Measurements from ENCODE around the gene COL18A1.

COL18A1 gene

DNA sequence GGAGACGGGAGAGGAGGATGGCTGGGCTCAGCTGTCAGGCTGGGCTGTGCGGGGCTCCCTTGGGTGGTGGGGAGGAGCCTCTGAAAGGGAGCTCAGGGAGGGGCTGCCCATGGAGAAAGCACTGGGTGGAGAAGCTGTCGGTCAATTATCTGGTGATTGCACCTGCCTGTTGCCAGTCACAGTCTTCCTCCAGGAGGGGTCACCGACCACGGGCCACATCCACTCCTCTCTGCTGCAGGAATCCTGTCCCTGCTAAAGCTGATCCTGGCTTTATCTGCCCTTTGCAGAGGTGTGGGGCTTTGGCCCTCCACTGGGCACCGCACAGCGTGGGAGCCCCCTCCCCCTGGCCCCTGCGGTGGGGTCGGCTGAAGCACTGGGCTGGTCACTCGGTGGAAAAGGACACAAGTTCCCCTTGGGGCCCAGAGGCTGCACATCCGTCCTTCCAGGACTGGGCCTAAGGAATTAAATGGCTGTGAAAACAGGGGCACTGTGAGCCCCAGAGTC lies 21.8 kb upstream of the COL18A1 start:
- no peak for DNase-seq (ENCODE audit: low read depth in 2 of 2)

DNA sequence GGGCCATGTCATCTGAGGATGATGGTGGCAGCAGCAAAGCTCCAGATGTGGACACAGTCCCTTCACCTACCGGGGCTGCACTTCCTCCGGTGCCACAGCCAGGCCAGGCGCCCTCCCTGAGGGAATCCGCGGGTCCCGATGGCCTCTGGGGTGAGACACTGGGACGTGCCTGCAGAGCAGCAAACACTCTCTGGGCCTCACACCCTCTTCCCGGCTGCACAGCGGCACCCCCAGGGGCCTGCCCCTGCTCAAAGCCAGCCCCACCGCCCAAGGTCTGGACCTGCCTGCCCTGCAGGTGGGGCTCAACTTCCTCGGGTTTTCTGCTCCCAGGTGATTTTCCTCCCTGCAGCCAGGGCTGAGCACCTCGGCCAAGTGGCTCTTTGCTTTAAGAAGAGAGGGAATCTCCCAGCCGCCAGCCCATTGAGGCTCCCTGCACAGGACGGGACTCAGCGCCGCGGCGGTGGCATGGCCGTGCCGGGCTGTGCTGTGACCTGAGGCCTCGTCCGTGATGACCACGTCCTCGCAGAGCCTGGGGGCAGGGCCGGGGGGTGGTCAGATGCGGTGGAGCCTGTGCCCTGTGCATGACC lies 21.3 kb upstream of the COL18A1 start:
- no peak for DNase-seq (ENCODE audit: low read depth in 2 of 2)

DNA sequence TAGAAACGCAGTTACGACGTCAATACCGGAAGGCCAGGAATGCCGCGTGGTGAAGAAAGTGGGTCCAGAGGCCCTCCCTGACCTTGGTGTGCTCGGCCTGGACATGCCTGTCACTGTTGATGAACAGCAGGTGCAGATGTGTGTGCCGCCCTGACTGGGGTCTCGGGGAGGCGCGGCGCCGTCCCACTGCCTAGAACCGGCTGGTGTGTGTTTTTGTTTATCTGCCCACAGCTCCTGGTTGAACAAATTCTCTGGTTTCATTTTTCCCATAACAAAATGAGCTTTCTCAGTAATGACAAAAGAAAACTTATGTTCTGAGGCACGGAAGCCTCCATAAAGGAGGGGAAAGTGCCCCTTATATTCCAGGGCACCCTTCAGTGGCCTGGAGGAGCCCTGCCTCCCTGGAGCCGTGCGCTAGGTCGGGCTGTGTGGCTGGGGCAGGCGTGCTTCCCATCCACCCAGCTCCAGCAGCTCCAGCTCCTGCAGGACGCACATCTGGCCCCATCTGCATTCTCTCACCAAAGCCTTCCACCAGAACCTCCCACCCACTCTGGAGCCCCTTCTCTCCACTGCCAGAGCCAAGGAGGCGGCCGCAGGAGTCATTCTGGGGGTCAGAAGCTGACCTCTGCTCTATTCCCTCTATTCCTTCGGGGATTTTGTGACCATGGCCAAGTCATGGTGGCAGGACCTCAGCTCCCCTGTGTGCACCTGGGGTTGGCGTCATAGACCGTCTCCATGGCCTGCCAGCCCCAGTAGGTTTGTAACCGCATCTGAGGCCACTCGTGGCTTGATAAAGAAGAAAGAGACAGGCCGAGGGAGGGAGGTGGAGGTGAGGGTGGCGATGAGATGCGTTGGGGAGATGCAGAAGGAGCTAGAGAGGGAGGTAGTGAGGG lies 20.1 kb upstream of the COL18A1 start:
- no peak for DNase-seq (ENCODE audit: low read depth in 2 of 2)

DNA sequence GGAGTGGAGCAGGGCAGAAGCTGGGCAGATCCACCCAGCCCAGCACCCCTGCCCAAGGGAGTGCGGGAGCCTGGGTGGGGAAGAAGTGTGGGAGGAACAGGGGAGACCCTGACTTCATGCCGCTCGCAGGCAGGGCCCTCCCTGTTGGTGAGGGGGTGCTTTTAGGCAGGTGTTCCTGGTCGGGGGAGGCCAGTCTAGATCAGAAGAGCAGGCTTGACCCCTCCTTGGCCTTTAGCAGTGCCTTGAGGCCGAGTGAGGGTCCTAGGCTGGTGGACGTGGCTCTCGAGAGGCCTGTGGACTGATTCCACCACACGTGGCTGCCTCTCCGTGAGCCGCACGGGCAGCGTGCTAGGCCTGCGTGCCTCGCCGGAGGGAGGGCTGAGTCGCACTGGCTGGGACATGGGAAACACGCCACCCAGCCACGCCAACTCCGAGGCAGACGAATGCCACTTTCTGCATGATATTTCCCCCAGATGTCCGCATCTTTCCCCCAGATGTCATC lies 19.4 kb upstream of the COL18A1 start:
- DNase-seq (ENCODE audit: low read depth in 2 of 2), result no peak

DNA sequence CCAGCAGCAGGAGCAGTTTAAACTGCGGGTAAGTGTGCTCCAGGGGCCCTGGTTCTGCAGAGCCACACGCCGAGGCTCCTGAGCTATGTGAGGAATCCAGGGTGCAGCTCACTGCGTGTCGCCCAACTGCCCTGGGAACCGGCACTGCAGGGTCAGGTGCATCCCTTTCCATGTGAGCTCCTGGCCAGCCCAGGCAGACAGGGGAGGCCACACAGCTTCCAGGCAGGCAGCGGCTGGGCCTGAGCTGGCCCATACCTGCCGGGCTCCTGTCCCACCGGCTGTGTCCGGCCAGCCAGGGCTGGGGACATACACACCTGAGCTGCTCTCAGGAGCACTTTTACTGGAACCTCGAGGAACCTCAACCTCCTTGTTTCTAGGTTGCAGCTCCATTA lies 18.6 kb upstream of the COL18A1 start:
- DNase-seq (ENCODE audit: low read depth in 2 of 2), result no peak

DNA sequence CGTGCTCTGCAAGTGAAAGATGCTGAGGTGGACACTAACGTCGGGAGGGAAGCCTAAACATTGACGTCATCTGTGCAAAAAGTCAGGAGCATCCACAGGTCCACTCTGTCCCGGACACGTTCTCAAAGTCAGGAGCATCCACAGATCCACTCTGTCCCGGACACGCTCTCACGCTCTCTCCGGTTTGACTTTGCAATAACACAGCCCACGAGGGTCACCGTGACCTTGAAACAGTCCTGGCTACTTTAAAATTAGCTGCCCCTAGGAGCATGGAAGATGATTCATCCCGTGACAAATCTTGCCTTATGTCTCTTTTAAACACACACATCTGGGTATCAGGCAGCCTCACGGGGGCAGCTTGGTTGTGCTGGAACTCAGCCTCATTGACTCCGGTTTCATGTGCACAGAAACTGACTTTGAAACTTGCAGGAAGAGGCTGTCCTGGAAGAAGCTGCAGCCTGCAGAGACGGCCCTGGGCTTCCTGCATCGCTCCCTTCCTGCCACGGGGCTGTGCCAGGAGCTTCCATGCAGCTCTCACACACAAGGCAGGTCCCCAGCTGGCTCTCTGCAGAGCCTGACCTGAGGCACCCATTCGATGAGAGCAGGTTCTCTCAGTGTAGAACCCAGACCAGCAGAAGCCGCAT lies 18.1 kb upstream of the COL18A1 start:
- no peak for DNase-seq (ENCODE audit: low read depth in 2 of 2)

DNA sequence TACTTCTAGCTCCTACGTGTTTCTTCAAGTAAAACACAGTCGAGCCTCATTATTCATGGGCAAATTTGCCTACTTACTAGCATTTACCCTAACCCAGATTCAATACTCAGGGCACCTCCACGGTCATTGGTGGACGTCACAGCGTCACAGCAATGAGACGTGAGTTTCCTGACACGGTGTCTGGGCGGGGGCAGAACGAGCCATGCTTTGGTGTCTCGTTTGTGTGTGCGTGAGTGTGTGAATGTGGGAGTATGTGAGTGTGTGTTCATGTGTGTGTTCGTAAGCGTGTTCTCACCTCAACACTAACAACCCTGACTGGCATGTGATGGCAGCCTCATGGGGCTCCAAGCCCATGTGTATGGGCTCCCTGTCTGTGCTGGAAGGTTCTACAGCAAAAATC lies 17.5 kb upstream of the COL18A1 start:
- no peak for DNase-seq (ENCODE audit: low read depth in 2 of 2)

DNA sequence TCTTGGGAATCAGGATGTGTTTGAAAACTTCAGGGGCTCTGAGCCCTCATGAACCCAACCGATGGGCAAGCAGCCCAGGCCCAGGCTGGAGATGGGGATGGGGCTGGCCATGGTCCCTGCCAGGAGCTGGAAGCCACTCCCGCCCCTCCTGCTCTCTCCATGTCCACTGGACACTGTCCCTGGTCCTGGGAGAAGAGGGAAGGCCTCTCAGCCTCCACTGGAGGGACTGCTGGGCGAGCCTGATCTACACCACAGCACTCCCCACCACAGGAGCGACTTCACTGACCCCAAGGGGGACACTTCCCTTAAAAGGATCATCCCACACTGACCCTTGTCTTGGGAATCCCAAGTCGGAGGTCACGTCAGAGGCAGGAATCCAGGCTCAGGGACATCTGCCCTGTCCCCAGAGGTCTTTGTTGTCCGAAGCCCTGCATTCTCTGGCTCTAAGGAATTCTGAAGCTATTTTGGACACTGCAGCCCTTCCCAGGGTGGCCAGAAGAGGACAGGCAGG lies 16.9 kb upstream of the COL18A1 start:
- no peak for DNase-seq (ENCODE audit: low read depth in 2 of 2)

DNA sequence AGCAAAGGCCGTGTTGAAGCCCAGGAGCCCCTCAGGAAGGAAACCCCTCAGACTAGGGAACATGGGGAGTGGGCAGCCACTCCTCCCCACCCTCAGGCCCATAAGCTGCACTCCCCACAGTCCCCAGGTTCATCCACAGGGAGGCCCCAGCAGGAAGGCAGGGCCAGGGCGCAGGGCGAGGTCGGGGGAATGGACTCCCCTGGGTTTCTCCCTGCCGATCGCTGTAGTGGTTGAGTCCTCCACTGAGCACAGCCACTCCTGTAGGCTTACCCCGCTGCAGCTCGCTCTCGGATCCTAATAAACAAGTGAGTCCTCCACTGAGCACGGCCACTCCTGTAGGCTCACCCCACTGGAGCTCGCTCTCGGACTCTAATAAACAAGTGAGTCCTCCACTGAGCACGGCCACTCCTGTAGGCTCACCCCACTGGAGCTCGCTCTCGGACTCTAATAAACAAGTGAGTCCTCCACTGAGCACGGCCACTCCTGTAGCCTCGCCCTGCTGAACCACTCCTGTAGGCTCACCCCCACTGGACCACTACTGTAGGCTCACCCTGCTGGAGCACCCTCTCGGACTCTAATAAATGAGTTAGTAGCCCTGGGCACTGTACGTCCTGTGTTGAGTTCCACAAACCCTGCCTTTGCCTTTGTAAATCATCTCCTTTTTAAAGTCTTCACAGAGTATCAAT lies 16.2 kb upstream of the COL18A1 start:
- DNase-seq (ENCODE audit: low read depth in 2 of 2), result no peak

DNA sequence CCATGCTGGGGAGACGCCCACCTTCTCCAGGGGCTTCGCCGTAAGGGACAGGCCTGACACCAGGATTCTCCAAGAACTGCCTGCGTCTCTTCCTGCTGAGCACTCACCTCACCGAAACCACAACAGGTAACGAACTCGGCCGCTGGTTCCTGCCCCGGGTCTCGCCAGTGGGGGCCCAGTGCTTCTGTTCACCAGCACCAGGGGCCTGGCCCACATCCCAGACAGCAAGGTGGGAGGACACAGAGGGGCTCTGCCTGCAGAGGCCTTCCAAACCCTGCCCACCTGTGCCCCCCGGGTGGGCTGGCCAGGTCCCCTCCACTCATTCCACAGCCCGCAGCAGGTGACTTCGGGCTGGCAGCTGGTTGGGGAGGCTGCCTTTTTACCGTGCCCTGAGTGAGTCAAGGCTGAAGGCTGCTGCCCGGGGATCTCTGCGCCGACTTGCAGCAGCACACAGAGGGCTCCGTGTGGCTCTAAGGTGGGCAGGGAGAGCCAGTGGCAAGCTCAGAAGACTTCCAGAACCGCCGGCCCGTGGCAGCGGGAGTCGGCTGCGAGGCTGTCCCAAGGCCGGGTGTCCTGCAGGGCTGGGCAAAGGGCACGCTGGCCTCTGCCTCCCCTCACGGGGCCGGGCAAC lies 14.7 kb upstream of the COL18A1 start:
- DNase-seq (ENCODE audit: low read depth in 2 of 2), result no peak

DNA sequence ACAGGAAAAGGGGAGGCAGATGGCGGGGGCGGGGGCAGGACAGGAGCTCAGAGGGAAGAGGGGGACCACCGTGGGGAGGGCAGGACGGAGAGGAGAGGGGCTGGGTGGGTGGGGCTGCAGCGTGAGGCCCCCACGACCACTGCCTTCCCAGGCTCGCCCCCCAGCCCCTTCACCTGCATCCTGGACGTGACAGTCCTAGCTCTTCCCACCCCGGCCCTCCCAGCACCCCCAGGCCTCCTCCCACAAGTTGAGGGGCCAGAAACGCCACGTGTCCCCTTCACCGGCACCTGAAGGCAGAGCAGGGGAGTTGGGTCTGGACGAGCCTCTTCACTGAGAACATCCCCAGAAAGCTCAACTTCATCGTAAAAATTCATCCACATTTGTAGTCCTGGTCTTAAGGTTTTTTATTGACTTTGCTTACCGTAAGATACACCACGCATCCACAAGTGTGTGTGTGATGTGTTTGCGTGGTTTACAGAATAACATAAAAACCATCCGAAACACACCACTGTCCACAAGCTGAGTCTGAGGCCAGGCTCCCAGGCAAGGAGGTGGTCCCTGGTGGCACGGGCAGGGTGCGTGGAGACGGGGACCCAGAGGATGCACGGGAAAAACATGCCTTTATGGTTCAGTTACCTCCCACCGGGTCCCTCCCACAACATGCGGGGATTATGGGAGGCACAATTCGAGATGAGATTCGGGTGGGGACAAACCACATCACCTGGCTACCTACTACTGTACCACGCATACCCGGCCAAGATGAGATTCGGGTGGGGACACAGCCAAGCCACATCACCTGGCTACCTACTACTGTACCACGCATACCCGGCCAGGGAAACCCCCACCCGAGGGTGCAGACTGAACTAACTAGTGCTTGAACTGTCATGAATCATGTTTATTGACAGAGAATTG lies 13.9 kb upstream of the COL18A1 start:
- no peak for DNase-seq (ENCODE audit: low read depth in 2 of 2)

DNA sequence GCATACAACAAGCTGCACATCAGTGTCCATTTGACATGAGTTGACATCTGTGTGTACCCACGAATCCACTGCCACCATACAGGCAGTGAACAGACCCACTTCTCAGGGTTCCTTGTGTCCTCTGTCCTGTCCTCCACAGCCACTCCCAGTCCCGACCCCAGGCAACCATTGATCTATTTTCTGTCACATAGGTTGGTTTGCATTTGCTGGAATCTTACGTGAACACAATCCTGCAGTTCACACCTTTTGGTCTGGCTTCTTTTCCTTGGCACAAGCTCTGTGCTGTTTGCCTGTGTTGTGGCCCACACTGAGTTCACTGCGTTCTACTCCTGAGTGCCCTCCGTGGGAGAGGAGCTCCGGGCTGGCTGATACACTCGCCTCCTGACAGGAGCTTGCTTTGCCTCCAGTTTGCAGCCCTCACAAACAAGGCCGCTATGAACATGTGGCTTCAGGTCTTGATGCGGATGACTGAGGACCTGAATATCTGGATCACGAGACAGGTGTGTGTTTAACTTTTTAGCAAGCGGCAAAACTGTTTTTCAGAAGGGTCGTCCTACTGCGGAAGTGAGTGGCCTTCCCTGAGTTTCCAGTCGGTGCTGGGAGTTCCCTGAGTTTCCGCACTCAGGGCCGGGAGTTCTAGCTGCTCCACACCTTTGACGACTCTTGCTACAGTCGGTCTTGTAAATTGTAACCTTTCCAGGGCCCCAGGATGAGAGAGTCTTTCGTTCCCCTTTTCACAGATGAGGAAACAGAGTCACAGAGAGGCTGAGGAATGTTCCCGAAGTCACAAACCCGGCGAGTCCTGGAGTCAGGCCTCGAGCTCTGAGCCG lies 13.0 kb upstream of the COL18A1 start:
- DNase-seq (ENCODE audit: low read depth in 2 of 2), result no peak

DNA sequence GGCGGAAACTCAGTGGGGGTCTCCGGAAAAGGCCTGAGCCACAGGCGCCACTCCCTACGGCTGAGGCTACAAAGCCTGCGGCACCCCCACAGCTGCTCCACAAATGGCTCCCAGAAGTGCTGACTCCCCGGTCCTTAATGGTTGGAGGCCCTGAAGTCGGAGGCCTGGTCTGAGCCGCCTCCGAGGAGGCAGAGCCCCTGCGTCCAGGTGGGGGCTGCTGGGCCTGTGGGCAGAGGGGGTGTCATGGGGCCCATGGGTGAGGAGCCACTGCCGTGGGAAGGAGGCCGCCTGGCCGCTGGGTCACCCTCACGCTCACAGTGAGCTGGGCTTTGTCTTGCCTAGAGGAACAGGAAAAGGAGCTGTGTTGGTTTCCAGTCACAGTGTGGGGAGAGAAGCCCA lies 12.4 kb upstream of the COL18A1 start:
- DNase-seq (ENCODE audit: low read depth in 2 of 2), result no peak

DNA sequence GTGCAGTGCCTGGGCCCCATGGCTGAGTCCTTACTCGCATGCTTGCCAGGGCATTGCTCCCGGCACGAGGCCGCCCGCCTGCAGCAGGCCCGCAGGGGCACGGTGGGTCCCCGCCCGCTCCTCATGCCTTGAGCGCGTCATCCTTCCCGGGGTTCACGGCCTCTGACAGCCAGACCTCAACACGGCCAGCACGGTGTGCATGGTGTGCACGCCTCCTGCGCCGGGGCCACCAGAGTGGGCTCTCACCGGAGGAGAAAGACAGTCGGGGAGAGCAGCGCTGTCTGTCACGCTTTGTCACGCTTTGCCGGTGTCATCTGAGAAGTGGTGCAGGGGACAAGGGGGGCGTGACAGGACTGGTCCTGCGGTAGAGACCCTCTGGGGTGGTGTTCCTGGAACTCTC lies 11.9 kb upstream of the COL18A1 start:
- DNase-seq (ENCODE audit: low read depth in 2 of 2), result no peak

DNA sequence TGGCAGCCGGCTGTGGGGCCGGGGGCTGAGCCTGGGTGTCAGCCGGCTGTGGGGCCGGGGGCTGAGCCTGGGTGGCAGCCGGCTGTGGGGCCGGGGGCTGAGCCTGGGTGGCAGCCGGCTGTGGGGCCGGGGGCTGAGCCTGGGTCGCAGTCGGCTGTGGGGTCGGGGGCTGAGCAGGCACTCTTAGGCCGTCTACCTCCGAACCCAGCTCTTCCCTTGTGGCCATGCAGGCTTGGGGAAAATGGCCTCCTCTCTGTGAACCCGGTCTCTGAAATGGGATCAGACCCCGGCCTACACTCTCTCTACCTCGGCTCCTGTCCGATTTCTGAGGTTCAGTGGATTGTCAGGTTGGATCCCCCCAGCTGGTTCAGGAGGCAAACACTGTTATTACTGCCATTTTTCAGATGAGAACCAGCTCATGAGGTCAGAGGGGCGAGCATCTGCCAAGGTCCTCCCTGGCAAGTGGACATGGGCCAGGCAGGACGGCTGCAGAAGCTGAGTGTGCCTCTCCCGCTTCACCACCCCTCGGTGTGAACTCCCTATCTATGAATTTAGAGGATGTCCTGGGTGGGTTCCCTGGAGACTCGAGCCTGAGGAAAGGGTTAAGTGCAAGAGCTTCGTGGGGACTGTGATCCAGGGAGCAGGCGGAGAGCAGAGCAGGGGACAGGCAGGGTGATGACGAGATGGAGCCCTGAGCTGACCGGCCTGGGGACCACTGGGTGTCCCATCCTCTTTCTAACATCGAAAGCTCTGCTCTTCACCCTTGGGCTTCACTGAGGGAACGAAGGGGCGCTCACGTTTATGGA lies 10.9 kb upstream of the COL18A1 start:
- no peak for DNase-seq (ENCODE audit: low read depth in 2 of 2)

DNA sequence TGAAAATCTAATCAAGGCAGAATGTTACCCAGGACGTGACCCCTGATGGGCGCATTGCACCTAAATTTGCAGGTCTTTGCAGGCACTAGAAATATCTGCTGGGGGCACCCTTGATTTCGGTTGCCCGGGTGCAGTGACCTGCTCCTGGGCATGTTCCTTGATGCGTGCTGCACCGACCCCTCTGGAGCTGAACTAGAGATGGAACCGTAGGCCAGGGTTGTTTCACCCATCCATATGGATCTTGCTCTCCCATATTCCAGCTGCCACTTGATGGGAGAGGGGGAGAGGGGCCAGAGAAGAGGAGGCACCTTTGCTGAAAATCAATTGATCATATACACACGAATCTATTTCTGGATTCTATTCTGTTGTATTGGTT lies 8.4 kb upstream of the COL18A1 start:
- no peak for DNase-seq (ENCODE audit: low read depth in 2 of 2)

DNA sequence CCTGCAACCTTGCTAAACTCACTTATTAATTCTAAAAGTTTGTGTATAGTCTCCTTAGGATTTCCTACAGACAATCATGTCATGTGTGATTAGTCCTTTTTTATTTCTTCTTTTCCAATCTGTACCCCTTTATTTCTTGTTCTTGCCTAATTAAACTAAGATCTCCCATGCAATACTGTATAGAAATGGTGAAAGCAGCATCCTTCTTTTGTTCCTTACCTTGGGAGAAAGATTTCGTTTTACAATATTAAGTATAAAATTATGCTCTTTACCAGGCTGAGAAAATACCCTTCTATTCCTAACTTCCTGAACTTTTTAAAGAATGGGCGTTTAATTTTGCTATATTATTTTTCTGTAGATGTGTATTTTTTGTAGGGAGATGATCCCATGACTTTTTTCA lies 7.6 kb upstream of the COL18A1 start:
- no peak for DNase-seq (ENCODE audit: low read depth in 2 of 2)

DNA sequence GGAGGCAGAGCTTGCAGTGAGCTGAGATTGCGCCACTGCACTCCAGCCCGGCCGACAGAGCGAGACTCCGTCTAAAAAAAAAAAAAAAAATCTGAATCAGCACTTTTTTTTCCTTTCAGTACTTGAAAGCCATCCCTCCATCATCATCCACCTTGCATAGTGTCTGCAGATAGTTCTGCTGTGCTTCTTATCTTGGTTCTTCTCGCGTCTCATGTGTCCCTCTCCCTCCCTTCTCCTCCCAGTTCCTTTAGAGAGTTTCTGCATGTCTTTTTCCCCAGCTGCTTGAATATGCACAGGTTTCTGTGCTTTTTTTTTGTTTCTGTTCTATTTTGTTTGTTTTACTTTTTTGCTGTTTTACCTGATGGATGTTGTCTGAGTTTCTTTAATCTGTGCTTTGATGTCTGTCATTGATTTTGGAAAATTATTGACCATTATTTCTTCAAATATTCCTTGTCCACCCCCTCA lies 3.9 kb upstream of the COL18A1 start:
- no peak for DNase-seq (ENCODE audit: low read depth in 2 of 2)
